ENCODE measurements around the gene SLC30A2. TPM values are rescaled to one million over a fixed set of nuclear protein-coding genes. Genes with fewer than 3 reads are reported as not detected.

SLC30A2 gene
- total RNA-seq, 1 experiment from 2014 or later, result 0.23 TPM

GRCh38 chr1:26090893-26091292, 45.0 kb upstream of the SLC30A2 start:
- Histone ChIP-seq H3K4me1 (ENCODE audit: control insufficient read depth, insufficient read depth, low read length) (peaks cover 3% of the 10 kb centered on the region; the same call in 1 of the 2 replicates), H3K9me3 (ENCODE audit: control insufficient read depth, insufficient read depth, low read depth, low read length) (no peaks in the 10 kb centered on the region), H3K4me3 (ENCODE audit: low read depth in 2 of 2, low read length in 2 of 2) (no peak overlapping the region), H3K27me3 (ENCODE audit: control insufficient read depth, insufficient read depth, low read length) (0 out of 2 replicates have a peak, but pooled peaks cover 4% of the 10 kb centered on the region), H3K36me3 (ENCODE audit: control insufficient read depth, insufficient read depth, low read length) (no peaks in the 10 kb centered on the region), H3K27ac (ENCODE audit: low read length) (no peak overlapping the region)
- TF ChIP-seq REST (IDR thresholded peaks at IDR 0.05; ENCODE audit: insufficient read depth in 1 of 2, low read depth in 2 of 2, low read length in 1 of 2) (no peak), SIN3A (IDR thresholded peaks at IDR 0.05; ENCODE audit: borderline replicate concordance, insufficient read depth, low read depth, low read length) (no peak), CTCF (IDR thresholded peaks at IDR 0.05) (no peak), TCF7L2 (IDR thresholded peaks at IDR 0.05; ENCODE audit: low read depth, low read length) (no peak), POLR2AphosphoS5 (IDR thresholded peaks at IDR 0.05; ENCODE audit: low read depth, low read length) (no peak)
- ChIA-PET POLR2A (no interaction called here), CTCF (interaction anchor here (0.5 to 0.6 kb wide), 2 partner anchors 39 to 143 kb away, joined by 3 to 6 read pairs; partner anchors contain the start of gene CEP85)
- ATAC-seq (no peak), DNase-seq (ENCODE audit: low read depth, low spot score) (no peak)
- BruUV-seq (replicated peaks), result no TSS peak
- intact Hi-C loops (cut with micrococcal nuclease; ENCODE audit: unreplicated experiment), result loop anchor here (10.0 kb wide), 1 partner anchor 56 kb away; no protein-coding TSS in a partner anchor
- in situ Hi-C loops (cut with HindIII; ENCODE audit: low pct_unique_long_range_greater_than_20kb, low sequenced_read_pairs), result no loop called here

GRCh38 chr1:26089125-26089524, 43.2 kb upstream of the SLC30A2 start:
- H3K27ac ChIP-seq (ENCODE audit: low read length), result no peak overlapping the region
- in situ Hi-C loops (cut with HindIII; ENCODE audit: low pct_unique_long_range_greater_than_20kb, low sequenced_read_pairs), result no loop called here
- intact Hi-C loops (cut with micrococcal nuclease; ENCODE audit: unreplicated experiment), result no loop called here
- no peak overlapping the region for H3K4me3 ChIP-seq (ENCODE audit: low read depth in 2 of 2, low read length in 2 of 2)
- peaks cover 3% of the 10 kb centered on the region; the same call in 1 of the 2 replicates for H3K4me1 ChIP-seq (ENCODE audit: control insufficient read depth, insufficient read depth, low read length)
- no peak for ATAC-seq
- no peaks in the 10 kb centered on the region for H3K36me3 ChIP-seq (ENCODE audit: control insufficient read depth, insufficient read depth, low read length)
- no peak for TF ChIP-seq SIN3A (IDR thresholded peaks at IDR 0.05; ENCODE audit: borderline replicate concordance, insufficient read depth, low read depth, low read length)
- no peak for TF ChIP-seq REST (IDR thresholded peaks at IDR 0.05; ENCODE audit: insufficient read depth in 1 of 2, low read depth in 2 of 2, low read length in 1 of 2)
- TF ChIP-seq TCF7L2 (IDR thresholded peaks at IDR 0.05; ENCODE audit: low read depth, low read length), result no peak
- TF ChIP-seq POLR2AphosphoS5 (IDR thresholded peaks at IDR 0.05; ENCODE audit: low read depth, low read length), result no peak
- TF ChIP-seq CTCF (IDR thresholded peaks at IDR 0.05), result no peak
- no peak for DNase-seq (ENCODE audit: low read depth, low spot score)
- BruUV-seq (replicated peaks), result no TSS peak
- CTCF ChIA-PET, result no interaction called here
- H3K27me3 ChIP-seq (ENCODE audit: control insufficient read depth, insufficient read depth, low read length), result 0 out of 2 replicates have a peak, but pooled peaks cover 4% of the 10 kb centered on the region
- POLR2A ChIA-PET, result no interaction called here
- H3K9me3 ChIP-seq (ENCODE audit: control insufficient read depth, insufficient read depth, low read depth, low read length), result no peaks in the 10 kb centered on the region
